Measurements from ENCODE around the gene RAB8B.

The RAB8B gene

GRCh38 chr15:63165166-63165859 is 24.1 kb upstream of the RAB8B start:
- no peak overlapping the region for H3K4me3 ChIP-seq (replicated peaks in 1 of 2; ENCODE audit: low read depth in 2 of 2, low read length in 2 of 2)
- DNase-seq (ENCODE audit: low read depth in 2 of 2): no peak
- no peak for TF ChIP-seq CTCF (IDR thresholded peaks at IDR 0.05; ENCODE audit: low read depth, low read length)

GRCh38 chr15:63166219-63166618 is 23.2 kb upstream of the RAB8B start:
- DNase-seq (ENCODE audit: low read depth in 2 of 2): peak; percentile 39 to 46
- peak; percentile 10 for TF ChIP-seq CTCF (IDR thresholded peaks at IDR 0.05; ENCODE audit: low read depth, low read length)
- no peak overlapping the region for H3K4me3 ChIP-seq (replicated peaks in 1 of 2; ENCODE audit: low read depth in 2 of 2, low read length in 2 of 2)

GRCh38 chr15:63169788-63170187 is 19.6 kb upstream of the RAB8B start:
- no peak for DNase-seq (ENCODE audit: low read depth in 2 of 2)
- no peak overlapping the region for H3K4me3 ChIP-seq (replicated peaks in 1 of 2; ENCODE audit: low read depth in 2 of 2, low read length in 2 of 2)
- no peak for TF ChIP-seq CTCF (IDR thresholded peaks at IDR 0.05; ENCODE audit: low read depth, low read length)

GRCh38 chr15:63172376-63172775 is 17.0 kb upstream of the RAB8B start:
- TF ChIP-seq CTCF (IDR thresholded peaks at IDR 0.05; ENCODE audit: low read depth, low read length): no peak
- DNase-seq (ENCODE audit: low read depth in 2 of 2): no peak
- no peak overlapping the region for H3K4me3 ChIP-seq (replicated peaks in 1 of 2; ENCODE audit: low read depth in 2 of 2, low read length in 2 of 2)

- no peak for DNase-seq (ENCODE audit: low read depth in 2 of 2)
- H3K4me3 ChIP-seq (replicated peaks in 1 of 2; ENCODE audit: low read depth in 2 of 2, low read length in 2 of 2): no peak overlapping the region
- no peak for TF ChIP-seq CTCF (IDR thresholded peaks at IDR 0.05; ENCODE audit: low read depth, low read length)
Measured at GRCh38 chr15:63172851-63173451, 16.5 kb upstream of the RAB8B start.

GRCh38 chr15:63176302-63176701 is 13.1 kb upstream of the RAB8B start:
- no peak overlapping the region for H3K4me3 ChIP-seq (replicated peaks in 1 of 2; ENCODE audit: low read depth in 2 of 2, low read length in 2 of 2)
- TF ChIP-seq CTCF (IDR thresholded peaks at IDR 0.05; ENCODE audit: low read depth, low read length): no peak
- no peak for DNase-seq (ENCODE audit: low read depth in 2 of 2)

Measured in cardiac fibroblast (primary cell).